Choroid plexus epithelial cell (primary cell): ENCODE measurements around the gene KCNQ1.
A peak's percentile ranks its signal among the peaks of the same experiment; 100 is the strongest.

ENCODE experiments used
- DNase-seq: peaks from one replicate; pipeline ENCODE4 v3.0.0-alpha.2; 2010; ENCODE audit warnings: low read depth
- H3K4me3 ChIP-seq: 2 replicates; pipeline ENCODE4 v1.5.1; 2011; ENCODE audit warnings: low read depth, mild to moderate bottlenecking, control low read depth, low read length, moderate library complexity
- TF ChIP-seq, protein P1 (sequence below): conservative IDR thresholded peaks from 2 replicates; pipeline ENCODE4 v1.5.1; 2011; ENCODE audit warnings: low read depth, mild to moderate bottlenecking, control low read depth, inconsistent platforms, low read length, moderate library complexity

KCNQ1 gene

DNA sequence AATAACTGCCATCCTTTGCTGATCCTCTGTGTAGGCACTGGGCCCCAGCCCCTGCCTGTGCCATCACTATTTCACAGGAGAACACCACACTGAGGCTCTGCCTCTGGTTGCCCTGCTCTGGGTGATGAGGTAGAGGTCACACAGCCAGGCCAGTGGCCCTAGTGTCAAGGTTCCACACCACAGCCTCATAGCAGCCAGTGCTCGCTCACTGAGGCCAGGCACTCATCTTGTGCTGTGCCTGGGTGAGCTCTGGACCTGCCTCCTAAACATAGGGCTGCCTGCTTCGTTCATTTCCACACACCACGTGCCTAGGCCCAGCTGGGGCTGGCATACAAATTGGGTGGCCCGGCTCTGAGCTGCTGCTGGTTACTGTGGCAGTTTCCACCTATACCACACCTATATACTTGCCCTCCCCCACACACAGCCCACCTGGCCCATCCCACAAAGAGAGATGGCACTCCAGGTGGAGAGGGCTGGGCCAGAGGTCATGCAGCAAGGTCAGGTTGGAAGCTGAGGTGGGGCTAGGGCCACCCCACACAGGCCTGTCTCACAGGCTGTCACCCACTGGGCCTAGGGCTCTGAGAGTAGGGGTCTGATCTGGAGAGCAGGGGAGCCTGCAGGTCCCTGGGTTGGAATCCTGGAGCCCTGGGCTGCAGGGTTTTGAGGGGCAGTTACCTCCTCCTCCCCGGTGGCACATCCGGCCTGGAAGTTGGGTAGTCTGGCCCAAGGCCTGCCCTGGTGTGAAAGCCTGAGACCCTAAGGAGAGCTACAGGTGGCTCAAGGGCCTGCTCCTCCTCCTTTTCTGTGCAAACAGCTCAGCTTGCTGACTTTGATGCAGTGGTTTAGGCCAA is 243.8 kb downstream of the KCNQ1 start:
- TF ChIP-seq, protein P1, sequence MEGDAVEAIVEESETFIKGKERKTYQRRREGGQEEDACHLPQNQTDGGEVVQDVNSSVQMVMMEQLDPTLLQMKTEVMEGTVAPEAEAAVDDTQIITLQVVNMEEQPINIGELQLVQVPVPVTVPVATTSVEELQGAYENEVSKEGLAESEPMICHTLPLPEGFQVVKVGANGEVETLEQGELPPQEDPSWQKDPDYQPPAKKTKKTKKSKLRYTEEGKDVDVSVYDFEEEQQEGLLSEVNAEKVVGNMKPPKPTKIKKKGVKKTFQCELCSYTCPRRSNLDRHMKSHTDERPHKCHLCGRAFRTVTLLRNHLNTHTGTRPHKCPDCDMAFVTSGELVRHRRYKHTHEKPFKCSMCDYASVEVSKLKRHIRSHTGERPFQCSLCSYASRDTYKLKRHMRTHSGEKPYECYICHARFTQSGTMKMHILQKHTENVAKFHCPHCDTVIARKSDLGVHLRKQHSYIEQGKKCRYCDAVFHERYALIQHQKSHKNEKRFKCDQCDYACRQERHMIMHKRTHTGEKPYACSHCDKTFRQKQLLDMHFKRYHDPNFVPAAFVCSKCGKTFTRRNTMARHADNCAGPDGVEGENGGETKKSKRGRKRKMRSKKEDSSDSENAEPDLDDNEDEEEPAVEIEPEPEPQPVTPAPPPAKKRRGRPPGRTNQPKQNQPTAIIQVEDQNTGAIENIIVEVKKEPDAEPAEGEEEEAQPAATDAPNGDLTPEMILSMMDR = no peak
- DNase-seq = no peak
- no peak overlapping the region for H3K4me3 ChIP-seq

DNA sequence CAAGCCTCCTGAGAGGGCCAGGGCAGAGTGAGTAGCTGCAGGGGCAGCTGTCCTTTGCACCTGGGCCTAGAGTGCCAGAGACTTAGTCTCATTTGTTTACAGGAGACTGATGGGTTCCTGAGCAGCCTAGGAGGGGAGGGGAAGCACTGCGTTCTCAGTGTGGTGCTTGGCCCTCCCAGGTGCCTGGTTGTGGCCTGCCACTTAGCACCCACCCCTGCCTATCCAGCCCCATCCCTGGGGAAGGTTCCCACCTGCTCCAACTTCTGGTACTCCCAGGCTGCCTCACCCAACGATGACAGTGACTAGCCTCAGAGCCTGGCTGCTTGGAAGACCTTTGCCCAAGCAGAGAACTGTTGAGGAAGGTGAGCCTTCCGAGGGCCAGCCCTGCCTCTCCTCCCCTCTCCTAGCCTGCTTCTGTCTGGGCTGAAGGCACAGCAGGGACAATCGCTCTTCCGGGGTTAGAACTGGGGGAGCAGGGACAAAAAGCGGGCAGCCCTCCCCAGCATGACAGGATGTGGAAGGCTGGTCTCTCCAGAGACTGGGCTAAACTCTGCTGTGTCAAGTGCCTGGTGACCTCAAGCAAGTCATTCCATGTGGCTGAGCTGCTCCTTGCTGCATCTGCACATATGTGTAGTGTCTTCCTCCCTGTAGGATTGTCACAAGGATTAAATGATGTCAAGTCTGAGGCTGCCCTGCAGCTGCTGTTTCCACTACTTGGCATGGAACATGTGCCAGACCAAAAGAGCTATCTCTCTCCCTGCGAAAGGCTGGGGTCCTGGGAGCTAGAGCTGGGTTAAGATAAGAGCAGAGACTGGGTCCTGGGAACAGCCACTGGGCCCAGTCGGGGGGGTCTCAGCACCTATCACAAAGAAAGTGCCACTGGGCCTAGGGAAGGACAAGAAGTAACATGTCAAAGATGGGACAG is 245.1 kb downstream of the KCNQ1 start:
- no peak for DNase-seq
- TF ChIP-seq, protein P1 = no peak
- no peak overlapping the region for H3K4me3 ChIP-seq

DNA sequence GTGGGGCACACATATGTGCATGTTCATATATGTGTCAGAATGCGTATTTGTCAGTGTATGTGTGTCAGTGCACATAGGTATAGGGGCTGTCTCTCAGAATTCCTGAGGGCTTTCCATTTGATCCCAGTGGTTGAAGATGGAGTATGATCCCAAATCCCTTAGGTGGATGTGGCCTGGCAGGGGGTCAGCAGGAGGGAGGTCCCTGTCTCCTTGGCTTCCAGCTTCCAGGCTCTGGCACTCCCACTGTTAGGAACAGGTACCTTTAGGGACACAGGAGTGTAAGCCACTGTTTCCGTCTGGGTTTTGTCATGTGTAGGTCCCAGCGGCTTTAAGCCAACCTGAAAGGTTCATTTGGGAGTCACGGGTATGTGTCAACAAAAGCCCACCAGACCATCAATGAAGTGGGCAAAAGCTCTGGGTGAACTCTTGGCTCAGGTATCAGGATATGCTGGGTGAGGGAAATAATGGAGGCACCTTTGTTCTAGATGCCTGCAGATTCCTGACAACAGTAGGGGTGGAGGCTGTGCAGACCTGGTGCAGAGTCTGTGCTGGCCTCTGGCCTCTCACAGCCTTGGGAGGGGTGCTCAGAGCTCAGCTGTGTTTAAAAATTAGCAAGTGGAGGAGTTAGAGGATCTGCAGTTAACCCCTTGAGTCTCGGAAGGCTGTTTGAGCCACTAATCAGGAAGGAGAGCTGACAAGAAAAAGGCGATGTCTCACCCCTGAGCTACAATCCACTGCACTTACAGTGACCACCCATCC is 246.0 kb downstream of the KCNQ1 start:
- TF ChIP-seq, protein P1 = no peak
- DNase-seq = no peak
- no peak overlapping the region for H3K4me3 ChIP-seq

DNA sequence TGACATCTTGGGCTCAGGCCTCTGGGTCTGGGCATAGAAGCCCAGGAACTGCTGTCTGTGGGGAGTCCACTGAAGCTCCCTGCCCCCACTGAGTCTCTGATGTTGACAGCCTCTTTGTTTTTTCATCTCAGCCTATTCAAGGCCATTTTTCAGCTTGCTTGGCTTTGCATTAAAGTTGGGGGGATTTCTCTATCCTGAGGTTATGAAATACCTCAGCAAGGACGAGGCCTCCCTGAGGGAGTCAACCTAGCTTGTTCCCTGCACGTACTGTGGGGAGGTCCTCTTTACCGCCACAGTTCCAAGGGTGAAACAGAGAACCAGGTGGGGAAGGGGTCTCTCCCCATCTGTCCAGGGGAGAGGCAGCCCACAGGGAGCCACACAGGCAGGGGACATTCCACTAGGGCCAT is 246.6 kb downstream of the KCNQ1 start:
- TF ChIP-seq, protein P1 = no peak

DNA sequence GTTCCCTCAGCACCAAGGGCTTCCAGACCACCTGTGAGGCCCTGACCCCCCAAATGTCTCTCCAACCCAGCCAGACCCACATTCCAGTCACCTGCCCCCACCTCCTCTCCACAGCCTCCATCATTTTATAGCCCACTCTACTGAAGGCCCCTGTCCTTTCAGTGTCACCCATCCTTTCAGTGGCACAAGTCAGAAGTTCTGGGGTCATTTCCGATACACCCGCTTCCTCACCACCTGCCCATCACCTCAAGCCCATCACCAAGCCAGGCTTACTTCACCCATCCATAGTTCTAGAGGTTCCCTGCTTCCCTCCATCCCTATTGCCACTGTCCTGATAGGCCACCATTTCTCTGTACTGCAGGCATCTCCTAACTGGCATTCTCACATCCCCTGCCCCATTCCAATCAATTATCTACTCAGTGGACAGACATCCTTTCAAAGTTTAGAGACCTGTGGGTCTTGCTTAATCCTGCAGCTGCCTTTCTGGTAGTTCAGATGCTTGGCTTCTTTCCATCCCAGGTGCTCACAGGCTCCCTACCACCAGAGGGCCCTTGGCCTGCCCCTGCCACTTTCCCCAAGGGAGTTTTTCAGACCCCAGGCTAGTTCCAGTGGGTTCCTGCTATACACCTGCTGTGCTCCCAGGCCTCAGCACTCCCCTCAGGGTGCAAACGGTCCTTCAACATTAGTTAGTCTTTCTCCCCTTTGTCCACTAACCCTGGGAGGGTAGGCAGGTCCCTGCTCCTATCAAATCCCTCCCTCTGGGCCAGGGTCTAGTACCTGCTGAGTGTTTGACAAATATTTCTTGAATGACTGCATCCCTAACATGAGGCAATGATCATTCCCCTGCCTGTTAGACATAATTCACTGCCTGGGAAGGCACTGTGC is 247.4 kb downstream of the KCNQ1 start:
- peak; percentile 13 for DNase-seq
- no peak overlapping the region for H3K4me3 ChIP-seq
- TF ChIP-seq, protein P1 = peak; percentile 42

More for the DNA sequence above, 246.6 kb downstream of the KCNQ1 start:
- DNase-seq = no peak
- no peak overlapping the region for H3K4me3 ChIP-seq
